ENCODE results near the gene COL5A3.

DNA sequence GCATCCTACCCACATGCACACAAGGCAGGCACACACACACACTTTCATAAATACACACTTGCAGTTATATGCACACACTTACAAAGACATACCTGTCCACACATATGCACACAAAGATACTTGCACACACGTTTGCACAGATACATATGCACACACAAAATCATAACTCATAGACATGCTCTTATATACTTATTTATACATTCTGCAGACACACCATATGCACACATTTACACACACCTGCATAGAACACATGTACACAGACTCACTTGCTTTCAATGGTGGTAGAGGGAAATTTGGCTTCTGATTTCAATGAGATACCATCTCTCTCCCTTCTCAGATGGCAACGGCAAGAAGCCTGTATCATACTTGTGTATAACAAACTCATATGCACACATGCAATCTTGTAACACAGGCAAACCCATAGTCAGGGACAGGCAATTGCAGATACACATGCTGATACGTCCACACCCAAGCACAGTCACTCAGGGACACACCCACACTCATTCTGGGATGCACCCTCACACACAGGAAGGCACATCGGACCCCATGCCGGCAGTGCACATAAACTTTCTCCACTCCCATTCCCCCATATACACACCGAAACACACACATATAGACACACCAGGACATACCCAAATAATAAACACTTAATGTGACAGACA lies 98.6 kb downstream of the COL5A3 start:
- TF ChIP-seq, protein P1, sequence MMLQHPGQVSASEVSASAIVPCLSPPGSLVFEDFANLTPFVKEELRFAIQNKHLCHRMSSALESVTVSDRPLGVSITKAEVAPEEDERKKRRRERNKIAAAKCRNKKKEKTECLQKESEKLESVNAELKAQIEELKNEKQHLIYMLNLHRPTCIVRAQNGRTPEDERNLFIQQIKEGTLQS (IDR thresholded peaks at IDR 0.05) = no peak
- TF ChIP-seq SP1 (IDR thresholded peaks at IDR 0.05) (no peak), TAF1 (conservative IDR thresholded peaks at IDR 0.05) (no peak), GABPA (IDR thresholded peaks at IDR 0.05 in 1 of 2, conservative IDR thresholded peaks at IDR 0.05 in 1 of 2) (no peak), RAD21 (IDR thresholded peaks at IDR 0.05) (no peak), YY1 (IDR thresholded peaks at IDR 0.05) (no peak), EGR1 (IDR thresholded peaks at IDR 0.05; ENCODE audit: low read depth in 2 of 2) (no peak), JUND (IDR thresholded peaks at IDR 0.05) (no peak), NR2F2 (IDR thresholded peaks at IDR 0.05) (no peak), RXRA (IDR thresholded peaks at IDR 0.05) (no peak)
- TF ChIP-seq, protein P2, sequence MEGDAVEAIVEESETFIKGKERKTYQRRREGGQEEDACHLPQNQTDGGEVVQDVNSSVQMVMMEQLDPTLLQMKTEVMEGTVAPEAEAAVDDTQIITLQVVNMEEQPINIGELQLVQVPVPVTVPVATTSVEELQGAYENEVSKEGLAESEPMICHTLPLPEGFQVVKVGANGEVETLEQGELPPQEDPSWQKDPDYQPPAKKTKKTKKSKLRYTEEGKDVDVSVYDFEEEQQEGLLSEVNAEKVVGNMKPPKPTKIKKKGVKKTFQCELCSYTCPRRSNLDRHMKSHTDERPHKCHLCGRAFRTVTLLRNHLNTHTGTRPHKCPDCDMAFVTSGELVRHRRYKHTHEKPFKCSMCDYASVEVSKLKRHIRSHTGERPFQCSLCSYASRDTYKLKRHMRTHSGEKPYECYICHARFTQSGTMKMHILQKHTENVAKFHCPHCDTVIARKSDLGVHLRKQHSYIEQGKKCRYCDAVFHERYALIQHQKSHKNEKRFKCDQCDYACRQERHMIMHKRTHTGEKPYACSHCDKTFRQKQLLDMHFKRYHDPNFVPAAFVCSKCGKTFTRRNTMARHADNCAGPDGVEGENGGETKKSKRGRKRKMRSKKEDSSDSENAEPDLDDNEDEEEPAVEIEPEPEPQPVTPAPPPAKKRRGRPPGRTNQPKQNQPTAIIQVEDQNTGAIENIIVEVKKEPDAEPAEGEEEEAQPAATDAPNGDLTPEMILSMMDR (IDR thresholded peaks at IDR 0.05; ENCODE audit: low read depth, low read length, missing input control) = no peak
- TF ChIP-seq, protein P3, sequence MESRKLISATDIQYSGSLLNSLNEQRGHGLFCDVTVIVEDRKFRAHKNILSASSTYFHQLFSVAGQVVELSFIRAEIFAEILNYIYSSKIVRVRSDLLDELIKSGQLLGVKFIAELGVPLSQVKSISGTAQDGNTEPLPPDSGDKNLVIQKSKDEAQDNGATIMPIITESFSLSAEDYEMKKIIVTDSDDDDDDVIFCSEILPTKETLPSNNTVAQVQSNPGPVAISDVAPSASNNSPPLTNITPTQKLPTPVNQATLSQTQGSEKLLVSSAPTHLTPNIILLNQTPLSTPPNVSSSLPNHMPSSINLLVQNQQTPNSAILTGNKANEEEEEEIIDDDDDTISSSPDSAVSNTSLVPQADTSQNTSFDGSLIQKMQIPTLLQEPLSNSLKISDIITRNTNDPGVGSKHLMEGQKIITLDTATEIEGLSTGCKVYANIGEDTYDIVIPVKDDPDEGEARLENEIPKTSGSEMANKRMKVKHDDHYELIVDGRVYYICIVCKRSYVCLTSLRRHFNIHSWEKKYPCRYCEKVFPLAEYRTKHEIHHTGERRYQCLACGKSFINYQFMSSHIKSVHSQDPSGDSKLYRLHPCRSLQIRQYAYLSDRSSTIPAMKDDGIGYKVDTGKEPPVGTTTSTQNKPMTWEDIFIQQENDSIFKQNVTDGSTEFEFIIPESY (IDR thresholded peaks at IDR 0.05) = no peak
- TF ChIP-seq, protein P4, sequence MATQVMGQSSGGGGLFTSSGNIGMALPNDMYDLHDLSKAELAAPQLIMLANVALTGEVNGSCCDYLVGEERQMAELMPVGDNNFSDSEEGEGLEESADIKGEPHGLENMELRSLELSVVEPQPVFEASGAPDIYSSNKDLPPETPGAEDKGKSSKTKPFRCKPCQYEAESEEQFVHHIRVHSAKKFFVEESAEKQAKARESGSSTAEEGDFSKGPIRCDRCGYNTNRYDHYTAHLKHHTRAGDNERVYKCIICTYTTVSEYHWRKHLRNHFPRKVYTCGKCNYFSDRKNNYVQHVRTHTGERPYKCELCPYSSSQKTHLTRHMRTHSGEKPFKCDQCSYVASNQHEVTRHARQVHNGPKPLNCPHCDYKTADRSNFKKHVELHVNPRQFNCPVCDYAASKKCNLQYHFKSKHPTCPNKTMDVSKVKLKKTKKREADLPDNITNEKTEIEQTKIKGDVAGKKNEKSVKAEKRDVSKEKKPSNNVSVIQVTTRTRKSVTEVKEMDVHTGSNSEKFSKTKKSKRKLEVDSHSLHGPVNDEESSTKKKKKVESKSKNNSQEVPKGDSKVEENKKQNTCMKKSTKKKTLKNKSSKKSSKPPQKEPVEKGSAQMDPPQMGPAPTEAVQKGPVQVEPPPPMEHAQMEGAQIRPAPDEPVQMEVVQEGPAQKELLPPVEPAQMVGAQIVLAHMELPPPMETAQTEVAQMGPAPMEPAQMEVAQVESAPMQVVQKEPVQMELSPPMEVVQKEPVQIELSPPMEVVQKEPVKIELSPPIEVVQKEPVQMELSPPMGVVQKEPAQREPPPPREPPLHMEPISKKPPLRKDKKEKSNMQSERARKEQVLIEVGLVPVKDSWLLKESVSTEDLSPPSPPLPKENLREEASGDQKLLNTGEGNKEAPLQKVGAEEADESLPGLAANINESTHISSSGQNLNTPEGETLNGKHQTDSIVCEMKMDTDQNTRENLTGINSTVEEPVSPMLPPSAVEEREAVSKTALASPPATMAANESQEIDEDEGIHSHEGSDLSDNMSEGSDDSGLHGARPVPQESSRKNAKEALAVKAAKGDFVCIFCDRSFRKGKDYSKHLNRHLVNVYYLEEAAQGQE (IDR thresholded peaks at IDR 0.05) = no peak
- TF ChIP-seq, protein P5, sequence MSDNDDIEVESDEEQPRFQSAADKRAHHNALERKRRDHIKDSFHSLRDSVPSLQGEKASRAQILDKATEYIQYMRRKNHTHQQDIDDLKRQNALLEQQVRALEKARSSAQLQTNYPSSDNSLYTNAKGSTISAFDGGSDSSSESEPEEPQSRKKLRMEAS (IDR thresholded peaks at IDR 0.05) = no peak
